GM12864 (cell line): Measurements from ENCODE around the gene MARCHF3.

ENCODE experiments used
- DNase-seq: peaks from one replicate; pipeline ENCODE4 v3.0.0-alpha.2; 2011; ENCODE audit warnings: low read depth
- H3K4me3 ChIP-seq: 2 replicates; pipeline ENCODE4 v1.5.1; 2011; ENCODE audit warnings: mild to moderate bottlenecking, low read depth, low read length, control low read depth
- TF ChIP-seq, protein P1 (sequence below): IDR thresholded peaks from 2 replicates; pipeline ENCODE4 v1.5.1; 2011; ENCODE audit warnings: low read depth, mild to moderate bottlenecking, moderate library complexity, low read length, control low read depth, inconsistent platforms; ENCODE audit errors: missing control alignments

The MARCHF3 gene

GRCh38 chr5:127046343-127047072, 16.1 kb upstream of the MARCHF3 start:
- no peak for DNase-seq
- TF ChIP-seq, protein P1, sequence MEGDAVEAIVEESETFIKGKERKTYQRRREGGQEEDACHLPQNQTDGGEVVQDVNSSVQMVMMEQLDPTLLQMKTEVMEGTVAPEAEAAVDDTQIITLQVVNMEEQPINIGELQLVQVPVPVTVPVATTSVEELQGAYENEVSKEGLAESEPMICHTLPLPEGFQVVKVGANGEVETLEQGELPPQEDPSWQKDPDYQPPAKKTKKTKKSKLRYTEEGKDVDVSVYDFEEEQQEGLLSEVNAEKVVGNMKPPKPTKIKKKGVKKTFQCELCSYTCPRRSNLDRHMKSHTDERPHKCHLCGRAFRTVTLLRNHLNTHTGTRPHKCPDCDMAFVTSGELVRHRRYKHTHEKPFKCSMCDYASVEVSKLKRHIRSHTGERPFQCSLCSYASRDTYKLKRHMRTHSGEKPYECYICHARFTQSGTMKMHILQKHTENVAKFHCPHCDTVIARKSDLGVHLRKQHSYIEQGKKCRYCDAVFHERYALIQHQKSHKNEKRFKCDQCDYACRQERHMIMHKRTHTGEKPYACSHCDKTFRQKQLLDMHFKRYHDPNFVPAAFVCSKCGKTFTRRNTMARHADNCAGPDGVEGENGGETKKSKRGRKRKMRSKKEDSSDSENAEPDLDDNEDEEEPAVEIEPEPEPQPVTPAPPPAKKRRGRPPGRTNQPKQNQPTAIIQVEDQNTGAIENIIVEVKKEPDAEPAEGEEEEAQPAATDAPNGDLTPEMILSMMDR = no peak
- no peak overlapping the region for H3K4me3 ChIP-seq

- no peak overlapping the region for H3K4me3 ChIP-seq
- TF ChIP-seq, protein P1 = no peak
- DNase-seq = no peak
Observed at GRCh38 chr5:127042593-127042992, 12.2 kb upstream of the MARCHF3 start.

DNA sequence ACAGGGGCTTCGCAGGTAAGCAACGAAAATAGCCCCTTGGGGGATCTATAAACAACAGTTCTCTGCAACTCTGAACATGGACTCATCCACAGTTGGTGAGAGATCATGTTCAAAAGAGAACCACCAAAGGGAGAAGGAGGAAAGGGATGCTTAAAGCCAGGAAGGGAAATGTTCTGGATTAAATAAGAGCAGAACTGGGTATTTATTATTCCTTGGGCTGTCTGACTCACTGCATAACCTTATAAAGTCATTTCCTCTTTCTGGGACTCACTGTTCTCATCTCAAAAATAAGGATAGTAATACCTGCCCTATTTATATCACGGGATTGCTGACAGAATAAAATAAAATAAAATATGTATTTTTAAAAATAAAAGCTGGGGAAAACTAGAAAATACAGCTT, 11.2 kb upstream of the MARCHF3 start:
- DNase-seq = no peak
- no peak overlapping the region for H3K4me3 ChIP-seq
- TF ChIP-seq, protein P1 = no peak

DNA sequence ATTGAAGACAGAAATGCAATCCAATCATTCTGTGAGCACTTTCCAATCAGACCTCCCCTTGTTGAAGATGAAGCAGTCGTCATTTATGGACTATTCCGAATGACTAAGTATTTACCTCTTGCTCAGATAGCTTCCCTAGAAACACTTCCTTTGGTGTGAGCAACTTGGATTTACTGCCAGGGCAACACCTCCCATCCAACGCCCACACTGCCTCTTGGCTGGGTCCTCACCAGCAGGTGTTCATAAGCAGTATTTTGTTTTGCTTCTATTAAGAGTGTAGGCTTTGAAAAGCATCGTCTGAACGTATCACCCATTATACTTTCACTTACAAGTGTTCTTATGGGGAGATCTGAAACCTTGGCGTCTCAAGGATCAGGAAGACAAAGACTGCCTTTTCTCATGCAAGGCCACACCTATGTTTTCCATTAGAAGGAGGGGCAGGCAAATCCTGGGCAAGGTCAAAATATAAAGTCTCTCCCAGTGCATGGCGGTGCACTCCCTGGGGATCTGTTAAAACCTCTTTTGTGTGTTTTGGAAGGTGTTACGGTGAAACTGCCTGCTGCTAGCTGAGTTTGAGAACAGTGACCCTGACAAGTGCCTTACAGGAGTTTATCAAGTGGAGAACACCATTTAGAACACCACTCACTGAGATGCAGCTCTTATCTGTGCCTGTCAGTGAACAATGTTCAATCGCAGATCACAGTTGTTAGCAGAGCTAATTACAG, 10.6 kb upstream of the MARCHF3 start:
- TF ChIP-seq, protein P1 = no peak
- DNase-seq = no peak
- no peak overlapping the region for H3K4me3 ChIP-seq

- no peak overlapping the region for H3K4me3 ChIP-seq
- no peak for DNase-seq
- TF ChIP-seq, protein P1 = no peak
Observed at GRCh38 chr5:127038550-127038949, 8.2 kb upstream of the MARCHF3 start.

DNA sequence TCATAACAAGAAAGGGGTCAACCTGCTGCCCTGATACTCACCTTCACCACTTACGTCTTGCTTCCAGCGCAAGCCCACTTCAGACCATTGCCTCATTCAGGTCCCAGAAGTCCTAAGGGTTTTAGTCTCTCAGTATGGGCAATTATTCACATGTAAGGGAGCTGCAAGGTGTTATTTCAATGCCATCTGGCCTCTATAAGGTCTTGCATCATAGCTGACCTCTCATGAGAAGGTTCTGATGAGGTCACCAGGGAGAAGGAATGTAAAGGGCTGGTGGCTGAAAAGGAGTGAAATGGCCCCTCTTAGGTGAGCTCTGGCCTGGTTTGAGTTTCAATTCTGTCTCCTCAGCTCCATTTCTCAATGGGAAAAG, 1.5 kb upstream of the MARCHF3 start:
- no peak for DNase-seq
- TF ChIP-seq, protein P1 = no peak
- no peak overlapping the region for H3K4me3 ChIP-seq
